Lower leg skin (tissue), 4 donors: ENCODE results near the gene DDB1. TPM values are rescaled to one million over a fixed set of nuclear protein-coding genes. Genes with fewer than 3 reads are reported as not detected.

ENCODE experiments used
- DNase-seq, 2 donors: peaks; one replicate each; pipeline ENCODE4 v3.0.0-alpha.2; 2019; ENCODE audit warnings: low spot score in 2 of 2
- H3K4me3 ChIP-seq: fragments of 200-600 bp; sonication (generic); 2 replicates; pipeline ENCODE4 v1.5.1; 2017; ENCODE audit warnings: mild to moderate bottlenecking, low read depth; ENCODE audit not compliant: poor library complexity, severe bottlenecking
- CTCF ChIP-seq, 3 donors: fragments of 450-650 bp; IDR thresholded peaks; one replicate each; pipeline ENCODE4 v1.5.1; 2016; ENCODE audit warnings: antibody characterized with exemption in 3 of 3, mild to moderate bottlenecking in 3 of 3, moderate library complexity in 2 of 3
- POLR2A ChIP-seq, 2 donors: fragments of 450-650 bp; IDR thresholded peaks; one replicate each; pipeline ENCODE4 v1.6.1; 2016 to 2017; ENCODE audit warnings: antibody characterized with exemption in 2 of 2, mild to moderate bottlenecking in 1 of 2, moderate library complexity in 1 of 2
- WGBS, 2 donors: methylation state at CpG; one replicate each; pipeline ENCODE4 v1.1.5; 2018; 5-methylcytosine and 5-hydroxymethylcytosine counted together
- intact Hi-C: fragments of 100-400 bp; cut with DNase I; formaldehyde crosslinking; loops from one replicate; pipeline ENCODE4 v1.15.0; 2023; ENCODE audit warnings: low total_unique reads
- total RNA-seq, 4 donors: library from RNA; depleted of rRNA; stranded (reverse); fragments of >200 nt; gene quantifications; one replicate each; pipeline ENCODE4 v1.1.0, GENCODE V29; 2016

The DDB1 gene
- total RNA-seq, 4 donors from 2014 or later: 166 to 204 (median 185) TPM

- TF ChIP-seq CTCF (IDR thresholded peaks at IDR 0.05) (no peak), POLR2A (IDR thresholded peaks at IDR 0.05) (no peak)
- no peak for DNase-seq
- 89 to 92% methylated on average over 12 of the region's 12 CpGs for WGBS, 2 donors
- no peak overlapping the region for H3K4me3 ChIP-seq
- intact Hi-C loops: no loop called here
These were observed 41.8 kb downstream of the DDB1 start for GRCh38 chr11:61290905-61291690.

DNA sequence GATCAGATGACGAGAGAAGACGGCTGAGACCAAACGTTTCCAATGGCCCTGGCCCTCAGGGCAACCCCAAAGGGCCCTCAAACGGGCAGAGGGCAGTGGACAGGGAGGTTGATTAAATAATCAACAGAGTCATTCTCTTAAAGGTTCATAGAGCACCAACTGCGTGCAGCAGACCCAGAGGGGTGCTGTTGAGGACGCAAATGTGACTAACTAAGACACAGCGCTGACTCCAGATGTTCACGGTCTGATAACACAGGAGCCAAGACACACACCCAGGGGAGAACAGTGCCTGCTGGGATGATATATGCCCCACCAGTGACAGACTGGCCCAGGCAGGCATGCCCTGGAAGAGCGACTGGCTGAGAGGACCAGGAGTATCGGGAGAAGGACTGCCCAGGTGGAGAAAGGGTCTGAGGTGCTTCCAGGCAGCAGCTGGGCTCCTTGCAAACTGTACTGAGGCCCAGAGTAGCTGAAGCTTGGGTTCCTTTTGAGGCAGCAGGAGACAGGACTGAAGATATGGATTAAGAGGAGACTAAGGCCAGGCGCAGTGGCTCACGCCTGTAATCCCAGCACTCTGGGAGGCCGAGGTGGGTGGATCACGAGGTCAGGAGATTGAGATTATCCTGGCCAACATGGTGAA is 45.4 kb downstream of the DDB1 start:
- no peak for DNase-seq
- TF ChIP-seq CTCF (IDR thresholded peaks at IDR 0.05): no peak
- TF ChIP-seq POLR2A (IDR thresholded peaks at IDR 0.05): no peak
- 60 to 67% methylated on average over 14 of the region's 14 CpGs for WGBS, 2 donors
- no peak overlapping the region for H3K4me3 ChIP-seq
- intact Hi-C loops: no loop called here

DNA sequence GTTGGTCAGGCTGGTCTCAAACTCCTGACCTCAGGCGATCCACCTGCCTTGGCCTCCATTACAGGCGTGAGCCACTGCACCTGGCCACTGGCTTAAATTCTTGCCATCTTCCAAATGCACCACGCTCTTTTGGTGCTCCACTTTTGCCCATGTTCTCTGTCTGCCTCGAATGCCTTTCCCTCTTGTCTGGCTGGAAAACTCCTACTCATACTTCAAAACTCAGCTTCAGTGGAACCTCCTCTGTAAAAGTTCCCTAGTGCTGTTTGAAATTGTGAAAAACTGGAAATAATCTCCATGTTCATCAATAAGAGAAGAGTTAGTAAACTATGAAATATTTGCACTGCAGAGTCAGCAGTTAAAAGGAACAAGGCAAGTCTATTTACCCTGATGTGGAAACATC is 49.3 kb downstream of the DDB1 start:
- no peak overlapping the region for H3K4me3 ChIP-seq
- no peak for DNase-seq
- TF ChIP-seq CTCF (IDR thresholded peaks at IDR 0.05): no peak
- no peak for TF ChIP-seq POLR2A (IDR thresholded peaks at IDR 0.05)
- WGBS, 2 donors: 94 to 95% methylated on average over 4 of the region's 4 CpGs
- intact Hi-C loops: no loop called here

DNA sequence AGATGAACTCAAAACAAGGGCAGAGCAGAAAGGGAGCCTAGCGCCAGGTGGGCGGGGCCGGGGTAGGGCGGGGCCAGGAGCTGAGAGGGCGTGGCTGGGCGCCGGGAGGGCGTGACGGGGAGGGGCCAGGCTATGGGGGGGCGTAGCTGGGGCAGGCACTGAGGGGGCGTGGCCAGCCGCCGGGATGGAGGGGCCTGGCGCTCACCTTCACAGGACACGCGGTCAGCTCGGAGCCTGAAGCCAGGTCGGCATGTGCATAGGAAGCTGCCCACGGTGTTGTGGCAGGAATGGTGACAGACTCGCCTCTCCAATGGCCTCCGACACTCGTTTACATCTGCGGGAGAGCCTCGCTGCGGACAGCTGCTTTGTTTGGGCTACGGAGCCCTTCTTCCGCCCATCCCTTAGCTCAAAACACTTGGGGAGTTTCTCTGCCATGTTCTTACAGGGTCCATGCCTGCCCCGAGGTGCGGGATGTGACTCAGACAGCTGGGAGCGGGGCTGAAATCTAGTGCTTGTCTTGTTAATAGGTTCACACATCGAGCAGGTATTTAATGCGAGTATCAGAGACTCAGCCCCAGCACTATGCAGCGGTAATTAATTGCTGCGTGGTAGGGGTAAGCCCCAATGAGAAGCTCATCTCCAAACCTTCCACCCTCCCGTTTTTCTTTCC is 51.2 kb downstream of the DDB1 start:
- intact Hi-C loops: no loop called here
- no peak for TF ChIP-seq POLR2A (IDR thresholded peaks at IDR 0.05)
- TF ChIP-seq CTCF (IDR thresholded peaks at IDR 0.05): no peak
- WGBS, 2 donors: 29 to 30% methylated on average over 22 to 34 of the region's 35 CpGs
- H3K4me3 ChIP-seq: no peak overlapping the region
- DNase-seq: no peak

DNA sequence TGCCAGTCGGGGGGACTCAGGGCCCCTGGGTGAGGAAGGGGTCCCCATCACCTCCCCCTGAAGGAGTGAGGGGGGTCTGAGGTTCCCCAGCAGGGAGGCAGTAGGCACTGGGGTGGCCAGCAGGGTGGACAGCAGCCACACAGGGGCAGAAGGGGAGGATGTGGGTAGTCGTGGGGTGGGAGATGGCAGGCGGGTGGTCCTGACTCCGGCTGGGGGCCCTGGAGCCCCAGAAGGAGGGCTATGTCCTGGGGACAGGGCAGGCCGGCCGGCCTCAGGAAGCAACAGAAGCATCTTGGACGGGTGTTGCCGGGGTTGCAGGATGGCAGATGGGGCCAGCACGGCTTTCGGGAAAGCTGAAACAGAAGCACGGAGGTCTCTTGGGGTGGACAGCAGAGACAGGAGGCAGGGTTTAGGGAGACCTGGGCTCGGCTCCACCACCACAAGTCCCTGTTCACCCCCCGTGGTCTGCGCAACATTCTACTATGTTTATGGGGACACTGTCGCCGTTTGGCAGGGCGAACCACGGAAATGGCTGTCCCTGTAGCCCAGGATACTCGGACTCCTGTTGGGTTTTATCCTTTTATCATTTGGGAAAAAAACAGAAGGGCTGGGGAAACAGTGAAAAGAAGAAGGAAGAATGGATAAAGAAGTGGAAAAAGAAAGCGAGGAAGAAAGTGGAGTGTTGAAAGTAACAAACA is 51.9 kb downstream of the DDB1 start:
- intact Hi-C loops: no loop called here
- DNase-seq: no peak
- TF ChIP-seq CTCF (IDR thresholded peaks at IDR 0.05): no peak
- H3K4me3 ChIP-seq: no peak overlapping the region
- WGBS, 2 donors: 80 to 86% methylated on average over 20 of the region's 20 CpGs
